Left lung (tissue), 10 donors: ENCODE results near the gene GNB1L. TPM values are rescaled to one million over a fixed set of nuclear protein-coding genes. Genes with fewer than 3 reads are reported as not detected.

Experiments used
- ATAC-seq: fragments of 200-7000 bp; cut with Tn5 transposase; one replicate; pipeline ENCODE4 v1.9.1; 2020; ENCODE audit warnings: moderate library complexity
- DNase-seq, 4 donors: peaks; one replicate each; pipeline ENCODE4 v3.0.0-alpha.2; 2013 to 2020
- H3K27ac ChIP-seq, 2 donors: fragments of 200-600 bp; sonication (generic) in 1 of 2; one replicate each; pipeline versions ENCODE4 v1.5.0 to v1.8.0; 2020 to 2021
- H3K27me3 ChIP-seq, 2 donors: fragments of 200-600 bp; sonication (generic) in 1 of 2; one replicate each; pipeline versions ENCODE4 v1.5.0 to v1.8.0; 2020 to 2021
- H3K36me3 ChIP-seq, 2 donors: fragments of 200-600 bp; sonication (generic) in 1 of 2; one replicate each; pipeline versions ENCODE4 v1.5.0 to v1.8.0; 2020 to 2021
- H3K4me1 ChIP-seq, 2 donors: fragments of 200-600 bp; one replicate each; pipeline ENCODE4 v1.8.0; 2021
- H3K4me3 ChIP-seq, 2 donors: fragments of 200-600 bp; sonication (generic) in 1 of 2; one replicate each; pipeline versions ENCODE4 v1.5.0 to v1.8.0; 2020 to 2021; ENCODE audit warnings: mild to moderate bottlenecking in 1 of 2
- H3K9me3 ChIP-seq, 2 donors: fragments of 200-600 bp; sonication (generic) in 1 of 2; one replicate each; pipeline versions ENCODE4 v1.5.0 to v1.8.0; 2020 to 2021
- intact Hi-C, 2 donors: fragments of 100-400 bp; cut with DNase I; formaldehyde crosslinking; loops; one replicate each; pipeline versions ENCODE4 v1.11.2 to v1.14.2; 2022
- polyA plus RNA-seq, 6 donors: library from polyadenylated mRNA; unstranded; fragments of 120-200 nt; gene quantifications; one replicate each; pipeline ENCODE4 v1.2.1, GENCODE V29; 2013; ENCODE audit not compliant: insufficient read length in 6 of 6
- total RNA-seq, 2 donors: library from RNA; stranded (reverse); fragmentation: NEBNext Ultra II Directional; extraction: Animal tissue kit (Norgen Biotek cat#: 25700); gene quantifications; one replicate each; pipeline ENCODE4 v1.2.1, GENCODE V29; 2021
- TF ChIP-seq, protein P1 (sequence below), 2 donors: fragments of 200-600 bp; sonication (generic) in 1 of 2; IDR thresholded peaks; one replicate each; pipeline versions ENCODE4 v1.5.0 to v1.8.0; 2021; ENCODE audit warnings: antibody characterized with exemption in 2 of 2
- donor health status: DM: no; HTN: yes; CAD: no.
- donor health status: DM: no; HTN: no; CAD: no.

Gene GNB1L
- total and polyA plus RNA-seq, 8 donors = 4.3 to 7.9 (median 5.5) TPM

DNA sequence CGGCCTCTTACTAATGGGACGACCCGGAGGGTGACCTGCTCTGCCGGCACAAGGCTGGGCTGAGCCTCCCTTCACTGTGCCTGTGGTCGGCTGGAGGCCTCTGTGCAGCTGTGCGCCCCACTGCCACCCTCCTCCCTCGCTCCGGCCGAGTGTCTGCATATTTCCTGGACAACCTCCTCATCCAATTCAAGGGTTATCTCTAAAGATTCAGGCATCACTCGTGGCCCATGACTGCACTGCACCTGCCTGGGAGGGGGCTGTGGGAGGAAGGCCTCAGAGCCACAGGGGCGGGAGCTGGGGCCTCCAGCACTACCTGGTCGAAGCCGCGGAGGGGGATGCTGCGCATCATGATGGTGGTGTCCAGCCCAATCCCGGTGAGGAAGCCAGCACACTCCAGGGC lies 43.1 kb upstream of the GNB1L start:
- H3K36me3 ChIP-seq = peaks cover 0 to 85% of the 10 kb centered on the region in 2 donors
- no peak overlapping the region for H3K4me3 ChIP-seq
- no peak for DNase-seq
- TF ChIP-seq, protein P1, sequence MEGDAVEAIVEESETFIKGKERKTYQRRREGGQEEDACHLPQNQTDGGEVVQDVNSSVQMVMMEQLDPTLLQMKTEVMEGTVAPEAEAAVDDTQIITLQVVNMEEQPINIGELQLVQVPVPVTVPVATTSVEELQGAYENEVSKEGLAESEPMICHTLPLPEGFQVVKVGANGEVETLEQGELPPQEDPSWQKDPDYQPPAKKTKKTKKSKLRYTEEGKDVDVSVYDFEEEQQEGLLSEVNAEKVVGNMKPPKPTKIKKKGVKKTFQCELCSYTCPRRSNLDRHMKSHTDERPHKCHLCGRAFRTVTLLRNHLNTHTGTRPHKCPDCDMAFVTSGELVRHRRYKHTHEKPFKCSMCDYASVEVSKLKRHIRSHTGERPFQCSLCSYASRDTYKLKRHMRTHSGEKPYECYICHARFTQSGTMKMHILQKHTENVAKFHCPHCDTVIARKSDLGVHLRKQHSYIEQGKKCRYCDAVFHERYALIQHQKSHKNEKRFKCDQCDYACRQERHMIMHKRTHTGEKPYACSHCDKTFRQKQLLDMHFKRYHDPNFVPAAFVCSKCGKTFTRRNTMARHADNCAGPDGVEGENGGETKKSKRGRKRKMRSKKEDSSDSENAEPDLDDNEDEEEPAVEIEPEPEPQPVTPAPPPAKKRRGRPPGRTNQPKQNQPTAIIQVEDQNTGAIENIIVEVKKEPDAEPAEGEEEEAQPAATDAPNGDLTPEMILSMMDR (IDR thresholded peaks at IDR 0.05) = no peak
- intact Hi-C loops = no loop called here
- H3K27me3 ChIP-seq = no peaks in the 10 kb centered on the region
- H3K4me1 ChIP-seq = no peaks in the 10 kb centered on the region
- no peak overlapping the region for H3K27ac ChIP-seq
- ATAC-seq = no peak
- no peaks in the 10 kb centered on the region for H3K9me3 ChIP-seq

DNA sequence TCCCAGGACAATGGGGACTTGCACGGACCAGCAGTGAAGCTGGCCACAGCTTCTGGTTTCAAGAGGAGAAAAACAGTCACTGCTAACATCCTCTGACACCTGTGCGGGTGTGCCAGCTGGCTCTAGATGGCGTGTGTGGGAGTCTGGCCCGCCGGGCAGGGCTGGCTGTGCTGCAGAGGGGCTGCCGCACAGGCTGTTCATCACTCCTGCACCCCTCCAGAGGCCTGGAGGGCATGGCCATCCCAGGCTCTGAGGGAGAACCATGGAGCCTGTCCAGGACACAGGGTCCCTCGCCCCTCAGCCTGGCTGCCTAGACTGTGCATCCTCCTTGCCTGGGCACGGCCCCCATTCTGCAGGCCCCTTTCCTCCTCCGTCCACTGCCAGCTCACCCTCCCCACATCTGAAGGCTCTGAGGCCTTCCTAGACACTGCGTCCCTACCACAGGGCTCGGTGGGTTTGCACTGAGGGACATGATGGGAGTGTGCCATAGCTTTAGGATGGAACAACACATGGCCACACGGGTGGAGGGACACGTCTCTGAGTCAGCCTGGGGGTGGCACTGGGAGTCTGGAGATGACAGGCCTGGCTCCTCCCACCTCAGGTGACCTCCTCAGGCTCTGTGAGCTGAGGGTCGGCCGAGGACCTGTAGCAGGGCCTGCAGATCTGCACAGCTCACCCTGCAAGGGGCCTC lies 42.1 kb upstream of the GNB1L start:
- ATAC-seq (no peak), DNase-seq (peak in 1 of 4 donors; percentile 71)
- no peak overlapping the region for H3K27ac ChIP-seq
- H3K4me3 ChIP-seq = no peak overlapping the region
- no peaks in the 10 kb centered on the region for H3K27me3 ChIP-seq
- no peaks in the 10 kb centered on the region for H3K9me3 ChIP-seq
- intact Hi-C loops = no loop called here
- peaks cover 0 to 83% of the 10 kb centered on the region in 2 donors for H3K36me3 ChIP-seq
- TF ChIP-seq, protein P1 (IDR thresholded peaks at IDR 0.05) = no peak
- peaks cover 0 to 8% of the 10 kb centered on the region in 2 donors for H3K4me1 ChIP-seq

DNA sequence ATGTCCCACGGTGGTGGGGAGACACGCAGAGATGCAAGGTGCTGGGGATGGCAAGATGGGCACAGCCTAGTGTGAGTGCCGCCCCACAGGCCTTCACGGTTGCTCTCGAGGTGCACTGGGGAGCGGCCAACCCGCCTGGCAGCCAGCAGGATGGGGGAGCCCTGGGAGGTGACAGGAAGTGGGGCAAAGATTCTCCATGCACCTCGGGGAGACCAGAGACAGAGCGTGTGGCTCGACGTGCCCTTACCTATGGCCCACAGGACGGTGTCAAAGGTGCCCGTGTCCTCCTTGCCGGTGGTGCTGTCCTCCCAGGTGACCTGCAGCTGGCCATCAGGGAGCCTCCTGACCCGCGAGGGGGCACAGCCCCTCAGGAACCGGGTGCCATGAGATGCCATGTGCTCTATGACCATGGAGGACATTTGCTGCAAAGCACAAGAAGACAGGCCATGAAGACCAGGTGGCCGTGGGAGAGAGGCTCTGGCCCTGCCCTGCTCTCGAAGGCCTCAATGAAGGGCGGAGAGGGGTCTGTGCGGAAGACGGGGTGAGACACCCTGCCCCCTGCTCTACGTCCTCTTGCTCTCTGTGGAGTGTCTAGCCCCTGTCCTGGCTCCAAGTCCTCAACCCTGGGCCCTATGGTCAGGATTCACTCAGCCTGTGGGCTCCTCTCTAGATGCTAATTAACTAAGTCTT lies 40.6 kb upstream of the GNB1L start:
- Histone ChIP-seq H3K36me3 (peaks cover 0 to 68% of the 10 kb centered on the region in 2 donors), H3K9me3 (no peaks in the 10 kb centered on the region), H3K4me3 (no peak overlapping the region), H3K4me1 (peaks cover 0 to 19% of the 10 kb centered on the region in 2 donors), H3K27ac (no peak overlapping the region), H3K27me3 (no peaks in the 10 kb centered on the region)
- DNase-seq = peak in 1 of 4 donors; percentile 65
- intact Hi-C loops = no loop called here
- TF ChIP-seq, protein P1 (IDR thresholded peaks at IDR 0.05) = no peak
- ATAC-seq = no peak

DNA sequence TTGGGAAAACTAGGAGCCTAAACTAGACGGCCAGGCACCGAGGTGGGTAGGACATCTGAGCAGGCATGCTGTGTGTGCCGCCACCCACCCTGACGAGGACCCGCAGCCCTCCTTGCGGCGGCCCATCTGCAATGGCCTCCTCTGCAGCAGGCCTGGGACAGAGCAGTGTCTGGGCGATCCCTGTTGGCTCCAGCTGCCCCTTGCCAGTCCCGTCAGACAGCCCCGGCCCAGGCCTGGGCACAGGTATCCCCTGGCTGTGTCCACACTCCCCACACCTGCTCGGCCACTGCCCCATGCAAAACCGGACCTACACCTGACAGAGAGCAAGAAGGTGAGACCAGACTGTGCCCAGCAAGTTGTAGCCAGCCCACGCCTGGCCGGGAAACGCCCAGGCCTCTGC lies 38.7 kb upstream of the GNB1L start:
- H3K9me3 ChIP-seq = no peaks in the 10 kb centered on the region
- peaks cover 0 to 61% of the 10 kb centered on the region in 2 donors for H3K36me3 ChIP-seq
- H3K27me3 ChIP-seq = no peaks in the 10 kb centered on the region
- no peak overlapping the region for H3K4me3 ChIP-seq
- peaks cover 0 to 19% of the 10 kb centered on the region in 2 donors for H3K4me1 ChIP-seq
- H3K27ac ChIP-seq = no peak overlapping the region
- intact Hi-C loops = no loop called here
- DNase-seq (no peak), ATAC-seq (no peak)
- TF ChIP-seq, protein P1 (IDR thresholded peaks at IDR 0.05) = no peak

DNA sequence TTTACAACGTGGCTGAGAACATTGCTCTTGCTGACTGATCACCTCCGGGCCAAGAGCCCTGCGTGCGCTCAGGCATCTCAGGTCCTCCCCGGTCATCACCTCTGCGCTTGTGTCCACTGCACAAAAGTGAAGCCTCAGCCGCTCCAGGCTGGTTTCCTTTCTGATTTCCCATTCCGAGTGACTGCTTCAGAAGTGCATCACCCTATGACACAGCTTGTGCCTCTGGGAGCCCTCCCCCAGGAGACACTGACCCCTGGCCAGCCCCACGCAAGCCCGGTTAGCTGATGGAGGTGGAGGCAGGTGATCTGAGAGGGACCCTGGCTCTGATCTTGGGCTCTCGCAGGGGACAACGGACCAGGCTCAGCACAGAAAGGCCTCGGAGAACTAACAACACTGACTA lies 38.3 kb upstream of the GNB1L start:
- Histone ChIP-seq H3K27ac (no peak overlapping the region), H3K36me3 (peaks cover 0 to 57% of the 10 kb centered on the region in 2 donors), H3K27me3 (no peaks in the 10 kb centered on the region), H3K4me3 (no peak overlapping the region), H3K4me1 (peaks cover 0 to 20% of the 10 kb centered on the region in 2 donors), H3K9me3 (no peaks in the 10 kb centered on the region)
- no peak for DNase-seq
- intact Hi-C loops = no loop called here
- no peak for ATAC-seq
- TF ChIP-seq, protein P1 (IDR thresholded peaks at IDR 0.05) = no peak
